Hippocampal formation (tissue), 2 donors: ENCODE results near the gene C1QTNF3.

ENCODE experiments used
- DNase-seq, 2 donors: peaks; one replicate each; lab custom pipeline; 2025; lab: John Stamatoyannopoulos, UW

Gene C1QTNF3

GRCh38 chr5:33999978-34000377, 43.0 kb downstream of the C1QTNF3 start:
- no peak for DNase-seq

GRCh38 chr5:33997331-33997983, 45.6 kb downstream of the C1QTNF3 start:
- peak; percentile 47 to 53 for DNase-seq

GRCh38 chr5:33995865-33996264, 47.1 kb downstream of the C1QTNF3 start:
- no peak for DNase-seq

- no peak for DNase-seq
These were observed 48.2 kb downstream of the C1QTNF3 start for GRCh38 chr5:33994845-33995244.

- no peak for DNase-seq
These were observed 50.1 kb downstream of the C1QTNF3 start for GRCh38 chr5:33992864-33993263.

- no peak for DNase-seq
These were observed 57.6 kb downstream of the C1QTNF3 start for GRCh38 chr5:33985447-33985846.

- DNase-seq: no peak
These were observed 58.3 kb downstream of the C1QTNF3 start, which contains the start of gene SLC45A2 for GRCh38 chr5:33984671-33985124. SLC45A2 (minus strand) TSS chr5:33984693; CDS start chr5:33984583, 110 bp downstream.

GRCh38 chr5:33984178-33984577, 58.8 kb downstream of the C1QTNF3 start:
- no peak for DNase-seq

- DNase-seq: no peak
These were observed 61.4 kb downstream of the C1QTNF3 start for GRCh38 chr5:33981408-33982162.

GRCh38 chr5:33980030-33980429, 63.0 kb downstream of the C1QTNF3 start:
- no peak for DNase-seq

- no peak for DNase-seq
These were observed 64.7 kb downstream of the C1QTNF3 start for GRCh38 chr5:33978306-33978705.

GRCh38 chr5:33976307-33976706, 66.7 kb downstream of the C1QTNF3 start:
- DNase-seq: no peak

GRCh38 chr5:33975852-33976251, 67.2 kb downstream of the C1QTNF3 start:
- no peak for DNase-seq

- DNase-seq: no peak
These were observed 69.7 kb downstream of the C1QTNF3 start for GRCh38 chr5:33973271-33973670.

GRCh38 chr5:33969572-33970452, 73.2 kb downstream of the C1QTNF3 start:
- DNase-seq: no peak

- no peak for DNase-seq
These were observed 74.6 kb downstream of the C1QTNF3 start for GRCh38 chr5:33968211-33969005.
